Measurements from ENCODE around the gene TMOD3. TPM values are rescaled to one million over a fixed set of nuclear protein-coding genes. Genes with fewer than 3 reads are reported as not detected.

The TMOD3 gene
- total and polyA plus RNA-seq, 2 of the 4 experiments (the other 2 are of a cell fraction) = 10.7 to 22.0 TPM

DNA sequence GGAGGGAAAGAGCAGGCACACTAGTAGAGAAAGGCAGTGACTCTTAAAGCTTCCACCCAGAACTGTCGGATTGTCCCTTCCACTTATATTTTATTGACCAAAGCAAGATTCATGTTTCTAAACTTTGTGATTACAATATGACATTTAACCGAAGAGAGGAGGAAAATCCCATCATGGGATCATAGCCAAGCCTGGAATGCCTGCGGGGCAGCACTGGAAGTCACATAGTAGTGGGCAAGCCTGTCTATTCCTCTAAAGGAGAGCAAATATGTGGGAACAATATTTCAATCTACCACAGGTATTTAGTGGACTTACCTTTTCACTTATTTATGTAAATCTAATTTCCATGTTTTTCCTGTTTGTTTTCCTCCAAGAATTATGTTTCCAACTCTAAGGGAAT lies 3.8 kb upstream of the TMOD3 start:
- WGBS, 2 experiments (ENCODE audit: extremely low coverage in 2 of 2, insufficient read length in 1 of 2) = no CpG with 5 or more reads among the region's 3 CpGs
- ChIA-PET POLR2A (ENCODE audit: unreplicated experiment) (no interaction called here), CTCF (interaction anchor here (2.0 kb wide), 1 partner anchor 49 kb away, joined by 5 read pairs; no protein-coding TSS in a partner anchor)
- H3K18ac ChIP-seq (ENCODE audit: low read depth, low read length) = no peak overlapping the region
- H3K27me3 ChIP-seq (ENCODE audit: control insufficient read depth, insufficient read depth, low read length) = no peaks in the 10 kb centered on the region
- H3K56ac ChIP-seq (ENCODE audit: extremely low read depth, insufficient read depth, low read length) = no peak overlapping the region
- no peak overlapping the region for H4K5ac ChIP-seq (ENCODE audit: low read depth, low read length)
- H4K20me1 ChIP-seq (ENCODE audit: insufficient read depth, low read length) = peaks cover 8% of the 10 kb centered on the region; the same call in 1 of the 2 replicates
- ATAC-seq (ENCODE audit: low read depth) (no peak), DNase-seq (no peak)
- no peak overlapping the region for H2AK9ac ChIP-seq (replicated peaks; ENCODE audit: low read depth, low read length, poor library complexity)
- H3K9me1 ChIP-seq (ENCODE audit: insufficient read depth, low read length) = 0 out of 2 replicates have a peak, but pooled peaks cover 5% of the 10 kb centered on the region
- no peak overlapping the region for H3K27ac ChIP-seq (ENCODE audit: insufficient read depth, low read length)
- no peak overlapping the region for H3K14ac ChIP-seq (replicated peaks; ENCODE audit: low read depth, low read length)
- peaks cover 0 to 8% of the 10 kb centered on the region in 2 experiments; a peak in 2 of 4 replicates for H3K79me1 ChIP-seq (ENCODE audit: low read depth in 1 of 2, low read length in 2 of 2)
- no peaks in the 10 kb centered on the region for H3K36me3 ChIP-seq (ENCODE audit: control insufficient read depth, insufficient read depth, low read length)
- H2AK5ac ChIP-seq (ENCODE audit: low read depth, low read length) = no peak overlapping the region
- H3K4ac ChIP-seq (ENCODE audit: low read depth, low read length) = no peak overlapping the region
- H3K4me2 ChIP-seq (ENCODE audit: low read depth, low read length) = no peak overlapping the region
- no TSS peak for BruUV-seq (replicated peaks)
- H2BK120ac ChIP-seq (ENCODE audit: low read depth, low read length) = no peak overlapping the region
- no peak overlapping the region for H4K8ac ChIP-seq (ENCODE audit: low read depth in 2 of 2, low read length in 2 of 2)
- no peak overlapping the region for H4K91ac ChIP-seq (ENCODE audit: insufficient read depth, low read depth, low read length)
- no peak overlapping the region for H2BK15ac ChIP-seq (ENCODE audit: low read depth, low read length)
- TF ChIP-seq RAD21 (IDR thresholded peaks at IDR 0.05; ENCODE audit: low read length) = no peak
- TF ChIP-seq BHLHE40 (IDR thresholded peaks at IDR 0.05; ENCODE audit: low read depth, low read length) = no peak
- no peak for TF ChIP-seq SMC3 (IDR thresholded peaks at IDR 0.05; ENCODE audit: low read depth, low read length)
- TF ChIP-seq RCOR1 (IDR thresholded peaks at IDR 0.05; ENCODE audit: insufficient replicate concordance, low read length) = no peak
- no peak for TF ChIP-seq MAZ (IDR thresholded peaks at IDR 0.05; ENCODE audit: borderline replicate concordance, low read depth, low read length)
- no peak for TF ChIP-seq MAFK (IDR thresholded peaks at IDR 0.05; ENCODE audit: low read depth, low read length)
- no peak for TF ChIP-seq NFE2L2 (IDR thresholded peaks at IDR 0.05; ENCODE audit: low read depth, low read length)
- TF ChIP-seq FOS (IDR thresholded peaks at IDR 0.05; ENCODE audit: low read depth, low read length) = no peak
- H2BK5ac ChIP-seq (ENCODE audit: low read depth, low read length, poor library complexity, severe bottlenecking) = no peak overlapping the region
- intact Hi-C loops (cut with micrococcal nuclease) = no loop called here
- H3K9ac ChIP-seq (ENCODE audit: low read depth, low read length) = no peak overlapping the region
- no peak overlapping the region for H3K23ac ChIP-seq (ENCODE audit: low read depth, low read length)
- H2AFZ ChIP-seq (replicated peaks; ENCODE audit: low read length, poor library complexity) = no peak overlapping the region
- in situ Hi-C loops (cut with MboI; ENCODE audit: low sequenced_read_pairs) = no loop called here
- H3K4me3 ChIP-seq (ENCODE audit: insufficient read depth, low read depth, low read length) = no peak overlapping the region
- H2BK20ac ChIP-seq (ENCODE audit: low read depth, low read length) = no peak overlapping the region
- H3K4me1 ChIP-seq (ENCODE audit: control insufficient read depth, insufficient read depth, low read length) = no peaks in the 10 kb centered on the region
- dilution Hi-C loops (cut with HindIII; ENCODE audit: low sequenced_read_pairs, unreplicated experiment) = no loop called here
- H3K9me3 ChIP-seq (ENCODE audit: control insufficient read depth, insufficient read depth, low read length) = peaks cover 3% of the 10 kb centered on the region

Data from IMR-90 (cell line).